HL-60/S4 treated with retinoic acid at 250 ng/mL for 4 days and 3 days (cell line): Measurements from ENCODE around the gene RPL3.
"Not testable (repeated sequence)": the region's sequence is repeated elsewhere in the genome, so short reads cannot be mapped to it uniquely, and the experiment has no call there.

Experiments used
- in situ Hi-C: fragments of 300-500 bp; cut with MboI; formaldehyde crosslinking; loops from 2 replicates; pipeline ENCODE4 v1.7.0; 2022; ENCODE audit warnings: low sequenced_read_pairs

RPL3 gene

DNA sequence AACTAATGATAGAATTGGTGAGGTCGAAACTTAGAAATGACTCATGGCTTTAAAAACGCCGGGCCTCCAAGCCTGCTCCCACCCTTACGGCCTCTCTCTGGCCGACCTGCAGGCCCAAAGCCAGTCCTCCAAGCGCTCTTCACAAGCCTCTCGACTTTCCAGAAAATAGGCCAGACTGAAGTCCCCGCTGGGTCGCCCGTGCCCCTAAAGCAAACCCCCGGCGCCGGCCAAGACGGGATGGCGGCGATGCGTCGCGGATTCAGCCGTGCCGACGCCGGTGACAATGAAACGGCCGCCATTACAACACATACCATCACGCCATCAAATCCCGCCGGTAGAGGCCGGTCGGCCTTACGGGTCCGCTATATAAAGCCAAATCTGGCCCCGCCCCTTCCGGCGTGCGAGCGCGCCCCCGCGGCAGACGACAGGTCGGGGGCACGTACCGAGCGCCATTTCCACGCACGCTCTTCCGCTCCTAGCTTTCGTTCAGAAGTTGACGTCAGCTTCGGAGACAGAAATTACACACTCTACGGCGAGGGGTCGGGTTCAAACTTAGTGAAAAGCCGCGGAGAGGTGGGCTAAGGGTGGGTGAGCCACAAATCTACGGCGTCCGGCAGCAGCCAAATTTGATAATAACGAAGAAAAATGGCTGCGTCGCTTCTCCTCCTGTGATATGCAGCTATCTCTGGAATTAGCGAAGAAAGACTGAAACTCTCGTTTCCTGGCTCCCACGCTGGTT, at the start of gene RPL3:
RPL3 (minus strand) TSS at position 340 of the 739 bp plus-strand sequence; CDS start at position 314, 26 bp downstream.
- in situ Hi-C loops: no loop called here

DNA sequence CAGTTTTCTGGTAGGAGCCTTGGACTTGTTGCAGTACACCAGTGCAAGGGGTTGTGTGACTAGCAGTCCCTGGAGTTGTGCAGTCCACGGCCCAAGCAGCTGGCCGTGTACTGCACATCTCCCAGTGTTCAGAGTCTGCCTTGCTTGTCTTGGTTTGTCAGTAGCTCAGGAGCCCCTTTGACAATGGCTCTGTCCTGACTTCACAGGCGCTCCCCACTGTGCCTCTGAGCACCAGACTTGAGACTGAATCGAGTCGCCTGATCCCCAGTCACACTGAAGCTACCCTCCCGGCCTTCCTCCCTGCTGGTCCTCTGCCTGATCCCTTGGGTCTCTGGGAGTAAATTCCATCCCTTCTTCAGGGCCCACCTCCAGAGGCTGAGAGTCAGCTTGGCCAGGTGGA, 49.8 kb upstream of the RPL3 start:
- in situ Hi-C loops: no loop called here

GRCh38 chr22:39368461-39368911, 49.1 kb upstream of the RPL3 start:
- in situ Hi-C loops: no loop called here

- in situ Hi-C loops: no loop called here
Measured at GRCh38 chr22:39367035-39367434, 47.6 kb upstream of the RPL3 start.

DNA sequence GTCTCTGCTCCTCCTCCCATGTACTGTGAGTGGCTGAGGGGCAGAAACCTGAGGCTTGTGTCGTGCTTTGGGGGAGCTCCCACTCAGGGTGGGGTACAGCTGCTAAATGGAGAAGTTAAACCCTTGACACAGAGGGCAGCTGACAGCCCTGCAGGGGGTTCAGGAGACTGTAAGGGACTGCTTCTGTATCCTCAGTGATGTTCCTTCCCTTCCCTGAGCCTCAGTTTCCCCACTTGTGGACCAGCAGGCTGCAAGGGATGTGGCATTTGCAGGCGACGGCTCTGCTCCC, 46.0 kb upstream of the RPL3 start:
- in situ Hi-C loops: no loop called here

GRCh38 chr22:39364714-39365491, 45.5 kb upstream of the RPL3 start:
- in situ Hi-C loops: no loop called here

DNA sequence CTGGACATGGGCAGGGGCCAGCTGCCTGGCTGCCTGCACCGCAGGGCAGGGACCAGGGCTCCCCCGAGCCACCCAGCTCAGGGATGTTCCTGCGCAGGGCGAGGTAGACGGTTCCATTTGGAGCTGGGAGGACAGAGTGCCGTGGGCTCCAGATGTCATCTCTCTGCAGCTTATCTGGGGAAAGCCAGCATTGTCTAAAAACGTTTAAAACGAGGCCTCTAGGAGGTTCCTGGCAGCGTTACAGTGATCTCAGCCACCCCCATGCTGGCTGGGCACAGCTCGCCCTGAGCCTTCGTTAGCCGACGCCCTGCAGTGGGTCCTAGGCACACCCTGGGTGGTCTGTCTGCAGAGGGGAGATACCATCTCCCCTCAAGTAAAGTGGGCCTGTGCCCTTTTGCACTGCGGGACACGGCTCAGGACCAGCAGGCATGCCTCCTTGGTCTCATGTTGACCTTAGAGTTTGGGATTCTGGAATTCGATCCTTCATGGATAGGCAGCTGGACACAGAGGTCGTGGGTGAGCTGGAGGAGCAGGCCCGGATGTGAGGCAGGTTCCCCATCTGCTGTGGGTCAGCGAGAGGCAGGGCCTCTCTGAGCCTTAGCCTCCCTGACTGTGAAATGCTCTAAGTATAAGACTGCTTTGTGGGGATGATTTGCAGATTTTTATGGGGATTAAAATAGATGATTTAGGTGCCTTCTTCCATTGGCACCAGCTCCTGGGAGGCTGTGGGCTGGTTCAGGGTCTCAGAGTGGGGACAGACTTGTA, 44.5 kb upstream of the RPL3 start:
- in situ Hi-C loops: no loop called here

GRCh38 chr22:39362932-39363331, 43.5 kb upstream of the RPL3 start:
- in situ Hi-C loops: no loop called here

GRCh38 chr22:39362271-39362670, 42.8 kb upstream of the RPL3 start:
- in situ Hi-C loops: no loop called here

- in situ Hi-C loops: no loop called here
Measured at GRCh38 chr22:39361496-39361895, 42.1 kb upstream of the RPL3 start.

DNA sequence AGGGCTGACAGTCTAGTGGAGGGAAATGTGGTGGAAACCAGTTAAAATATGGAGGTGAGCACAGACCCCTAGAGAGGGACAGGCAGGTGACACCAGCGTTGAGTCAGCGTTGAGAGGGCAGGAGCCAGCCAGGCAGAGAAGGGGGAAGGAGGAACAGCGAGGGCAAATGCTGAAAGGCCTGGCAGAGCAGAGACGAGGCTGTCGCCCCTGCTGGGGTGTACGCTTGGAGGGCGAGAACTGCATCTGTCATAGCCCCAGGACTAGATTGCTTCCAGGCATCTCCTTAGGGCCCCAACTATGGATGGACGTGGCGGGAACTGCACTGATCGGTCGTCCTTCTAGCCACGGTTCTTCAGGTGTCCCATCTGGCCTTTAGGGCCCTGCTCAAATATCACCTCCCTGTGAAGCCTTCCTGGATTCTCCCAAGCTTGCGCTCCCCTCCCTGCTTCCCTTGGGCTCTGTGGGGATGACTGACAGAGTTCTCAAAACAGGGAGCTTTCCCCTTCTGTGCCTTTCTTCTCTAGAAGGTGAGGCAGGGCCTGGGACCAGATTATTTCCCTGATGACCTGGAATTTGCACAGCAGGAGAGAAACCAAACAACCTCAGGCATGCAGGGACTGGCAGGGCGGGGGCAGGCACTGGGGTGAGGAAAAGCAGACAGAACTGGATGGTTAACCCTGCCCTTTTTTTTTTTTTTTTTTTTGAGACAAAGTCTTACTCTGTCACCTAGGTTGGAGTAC, 41.4 kb upstream of the RPL3 start:
- in situ Hi-C loops: no loop called here

GRCh38 chr22:39360242-39360641, 40.8 kb upstream of the RPL3 start:
- in situ Hi-C loops: no loop called here

GRCh38 chr22:39359659-39360195, 40.3 kb upstream of the RPL3 start:
- in situ Hi-C loops: no loop called here

- in situ Hi-C loops: not testable (repeated sequence)
Measured at GRCh38 chr22:39358197-39358596, 38.8 kb upstream of the RPL3 start.

DNA sequence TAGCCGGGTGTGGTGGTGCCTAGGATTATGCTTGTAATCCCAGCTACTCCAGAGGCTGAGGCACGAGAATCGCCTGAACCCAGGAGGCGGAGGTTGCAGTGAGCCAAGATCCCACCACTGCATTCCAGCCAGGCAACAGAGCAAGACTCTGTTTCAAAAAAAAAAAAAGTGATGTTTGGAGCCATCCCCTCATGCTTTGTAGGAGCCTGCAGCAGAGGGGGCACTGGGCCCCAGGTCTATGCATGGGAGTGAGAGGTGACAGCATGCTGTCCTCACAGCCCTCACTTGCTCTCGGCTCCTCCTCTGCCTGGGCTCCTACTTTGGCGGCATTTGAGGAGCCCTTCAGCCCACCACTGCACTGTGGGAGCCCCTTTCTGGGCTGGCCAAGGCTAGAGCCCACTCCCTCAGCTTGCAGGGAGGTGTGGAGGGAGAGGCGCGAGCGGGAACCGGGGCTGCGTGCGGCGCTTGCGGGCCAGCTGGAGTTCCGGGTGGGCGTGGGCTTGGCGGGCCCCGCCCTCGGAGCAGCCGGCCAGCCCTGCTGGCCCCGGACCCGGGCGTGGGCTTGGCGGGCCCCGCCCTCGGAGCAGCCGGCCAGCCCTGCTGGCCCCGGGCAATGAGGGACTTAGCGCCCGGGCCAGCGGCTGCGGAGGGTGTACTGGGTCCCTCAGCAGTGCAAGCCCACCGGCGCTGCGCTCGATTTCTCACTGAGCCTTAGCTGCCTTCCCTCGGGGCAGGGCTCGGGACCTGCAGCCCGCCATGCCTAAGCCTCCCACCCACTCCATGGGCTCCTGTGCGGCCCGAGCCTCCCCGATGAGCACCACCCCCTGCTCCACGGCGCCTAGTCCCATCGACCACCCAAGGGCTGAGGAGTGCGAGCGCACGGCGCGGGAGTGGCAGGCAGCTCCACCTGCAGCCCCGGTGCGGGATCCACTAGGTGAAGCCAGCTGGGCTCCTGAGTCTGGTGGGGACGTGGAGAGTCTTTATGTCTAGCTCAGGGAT, 38.0 kb upstream of the RPL3 start:
- in situ Hi-C loops: not testable (repeated sequence)

GRCh38 chr22:39356464-39356863, 37.0 kb upstream of the RPL3 start:
- in situ Hi-C loops: no loop called here

- in situ Hi-C loops: not testable (repeated sequence)
Measured at GRCh38 chr22:39355805-39356204, 36.4 kb upstream of the RPL3 start.

DNA sequence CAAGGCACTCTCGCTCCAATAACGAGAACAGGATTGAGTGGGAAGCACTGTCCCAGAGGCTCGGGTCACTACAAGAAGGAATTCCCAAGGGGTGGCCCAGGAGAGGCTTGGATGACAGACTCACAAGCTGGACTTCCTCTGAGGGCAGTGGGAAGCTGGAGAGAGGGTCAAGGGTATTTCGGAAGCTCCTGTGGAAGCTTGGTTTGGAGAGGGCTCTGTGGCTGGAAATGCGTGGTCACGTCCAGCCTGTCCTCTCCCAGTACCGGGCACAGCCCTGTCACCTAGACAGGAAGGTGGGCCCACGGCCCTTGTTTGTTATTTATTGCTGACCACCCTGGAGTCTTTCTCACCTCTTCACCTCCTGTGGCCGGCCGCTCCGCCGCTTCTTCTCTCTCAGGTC, 35.7 kb upstream of the RPL3 start:
- in situ Hi-C loops: no loop called here

DNA sequence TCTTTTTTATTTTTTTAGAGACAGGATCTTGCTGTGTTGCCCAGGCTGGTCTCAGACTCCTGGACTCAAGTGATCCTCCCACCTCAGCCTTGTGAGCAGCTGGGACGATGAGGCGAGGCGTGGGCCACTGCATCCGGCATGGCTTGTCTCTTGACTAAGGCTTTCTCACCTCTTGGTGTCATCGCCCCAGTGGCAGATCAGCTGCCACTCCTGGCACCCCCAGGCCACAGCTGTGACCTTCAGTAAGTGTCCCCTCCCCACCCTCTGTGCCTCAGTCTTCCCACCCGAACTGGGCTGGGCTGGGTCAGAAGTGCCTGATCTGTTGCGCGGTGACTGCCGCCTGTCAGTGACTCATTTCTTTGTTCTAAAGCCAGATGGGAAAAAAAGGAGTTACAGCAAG, 33.9 kb upstream of the RPL3 start:
- in situ Hi-C loops: no loop called here
